Measurements from ENCODE around the gene GRIK4. TPM values are rescaled to one million over a fixed set of nuclear protein-coding genes. Genes with fewer than 3 reads are reported as not detected.
A peak's percentile ranks its signal among the peaks of the same experiment; 100 is the strongest.

The GRIK4 gene
- total RNA-seq, 1 donor from 2014 or later = 4.3 TPM

GRCh38 chr11:120663142-120663541 lies 151.6 kb downstream of the GRIK4 start:
- H3K36me3 ChIP-seq = no peaks in the 10 kb centered on the region
- H3K27me3 ChIP-seq = peaks cover 9% of the 10 kb centered on the region
- ATAC-seq = no peak
- TF ChIP-seq CTCF (IDR thresholded peaks at IDR 0.05) = no peak
- H3K4me3 ChIP-seq = no peak overlapping the region
- DNase-seq = no peak
- intact Hi-C loops (cut with DNase I) = no loop called here
- no peaks in the 10 kb centered on the region for H3K9me3 ChIP-seq
- H3K27ac ChIP-seq = no peak overlapping the region
- H3K4me1 ChIP-seq = no peaks in the 10 kb centered on the region

- intact Hi-C loops (cut with DNase I) = no loop called here
These were observed 154.6 kb downstream of the GRIK4 start for GRCh38 chr11:120666121-120666639.

GRCh38 chr11:120667281-120667680 lies 155.7 kb downstream of the GRIK4 start:
- no peak overlapping the region for H3K4me3 ChIP-seq
- H3K27ac ChIP-seq = no peak overlapping the region
- DNase-seq (peak; percentile 69), ATAC-seq (peak; percentile 43)
- no peak for TF ChIP-seq CTCF (IDR thresholded peaks at IDR 0.05)
- H3K27me3 ChIP-seq = peaks cover 9% of the 10 kb centered on the region
- no peaks in the 10 kb centered on the region for H3K4me1 ChIP-seq
- intact Hi-C loops (cut with DNase I) = no loop called here
- H3K9me3 ChIP-seq = no peaks in the 10 kb centered on the region
- no peaks in the 10 kb centered on the region for H3K36me3 ChIP-seq

More at GRCh38 chr11:120666121-120666639, 154.6 kb downstream of the GRIK4 start:
- Histone ChIP-seq H3K27me3 (peaks cover 9% of the 10 kb centered on the region), H3K4me3 (no peak overlapping the region), H3K9me3 (no peaks in the 10 kb centered on the region), H3K36me3 (no peaks in the 10 kb centered on the region), H3K27ac (no peak overlapping the region), H3K4me1 (no peaks in the 10 kb centered on the region)
- DNase-seq = no peak
- ATAC-seq = no peak
- no peak for TF ChIP-seq CTCF (IDR thresholded peaks at IDR 0.05)

- no peak for DNase-seq
These were observed 156.4 kb downstream of the GRIK4 start for GRCh38 chr11:120667934-120668333.

GRCh38 chr11:120668537-120668936 lies 157.0 kb downstream of the GRIK4 start:
- Histone ChIP-seq H3K36me3 (no peaks in the 10 kb centered on the region), H3K27me3 (peaks cover 9% of the 10 kb centered on the region), H3K4me1 (no peaks in the 10 kb centered on the region), H3K27ac (no peak overlapping the region), H3K4me3 (no peak overlapping the region), H3K9me3 (no peaks in the 10 kb centered on the region)
- DNase-seq (no peak), ATAC-seq (no peak)
- TF ChIP-seq CTCF (IDR thresholded peaks at IDR 0.05) = no peak
- intact Hi-C loops (cut with DNase I) = no loop called here

More at GRCh38 chr11:120667934-120668333, 156.4 kb downstream of the GRIK4 start:
- no peaks in the 10 kb centered on the region for H3K9me3 ChIP-seq
- no peak for ATAC-seq
- no peaks in the 10 kb centered on the region for H3K36me3 ChIP-seq
- H3K4me3 ChIP-seq = no peak overlapping the region
- TF ChIP-seq CTCF (IDR thresholded peaks at IDR 0.05) = no peak
- H3K27ac ChIP-seq = no peak overlapping the region
- peaks cover 9% of the 10 kb centered on the region for H3K27me3 ChIP-seq
- no peaks in the 10 kb centered on the region for H3K4me1 ChIP-seq
- intact Hi-C loops (cut with DNase I) = no loop called here

- ATAC-seq (no peak), DNase-seq (no peak)
- Histone ChIP-seq H3K27me3 (no peaks in the 10 kb centered on the region), H3K4me3 (no peak overlapping the region), H3K4me1 (no peaks in the 10 kb centered on the region), H3K9me3 (no peaks in the 10 kb centered on the region), H3K27ac (no peak overlapping the region), H3K36me3 (no peaks in the 10 kb centered on the region)
- no peak for TF ChIP-seq CTCF (IDR thresholded peaks at IDR 0.05)
- intact Hi-C loops (cut with DNase I) = no loop called here
These were observed 163.0 kb downstream of the GRIK4 start for GRCh38 chr11:120674542-120674941.

Data from upper lobe of right lung (tissue), 1 donor.